CD1c-positive myeloid dendritic cell (primary cell): ENCODE results near the gene TNFRSF4.
A peak's percentile ranks its signal among the peaks of the same experiment; 100 is the strongest.
"Not testable (repeated sequence)": the region's sequence is repeated elsewhere in the genome, so short reads cannot be mapped to it uniquely, and the experiment has no call there.

Experiments
- DNase-seq: peaks from one replicate; pipeline ENCODE4 v3.0.0-alpha.2; 2016; ENCODE audit errors: extremely low spot score

The TNFRSF4 gene

DNA sequence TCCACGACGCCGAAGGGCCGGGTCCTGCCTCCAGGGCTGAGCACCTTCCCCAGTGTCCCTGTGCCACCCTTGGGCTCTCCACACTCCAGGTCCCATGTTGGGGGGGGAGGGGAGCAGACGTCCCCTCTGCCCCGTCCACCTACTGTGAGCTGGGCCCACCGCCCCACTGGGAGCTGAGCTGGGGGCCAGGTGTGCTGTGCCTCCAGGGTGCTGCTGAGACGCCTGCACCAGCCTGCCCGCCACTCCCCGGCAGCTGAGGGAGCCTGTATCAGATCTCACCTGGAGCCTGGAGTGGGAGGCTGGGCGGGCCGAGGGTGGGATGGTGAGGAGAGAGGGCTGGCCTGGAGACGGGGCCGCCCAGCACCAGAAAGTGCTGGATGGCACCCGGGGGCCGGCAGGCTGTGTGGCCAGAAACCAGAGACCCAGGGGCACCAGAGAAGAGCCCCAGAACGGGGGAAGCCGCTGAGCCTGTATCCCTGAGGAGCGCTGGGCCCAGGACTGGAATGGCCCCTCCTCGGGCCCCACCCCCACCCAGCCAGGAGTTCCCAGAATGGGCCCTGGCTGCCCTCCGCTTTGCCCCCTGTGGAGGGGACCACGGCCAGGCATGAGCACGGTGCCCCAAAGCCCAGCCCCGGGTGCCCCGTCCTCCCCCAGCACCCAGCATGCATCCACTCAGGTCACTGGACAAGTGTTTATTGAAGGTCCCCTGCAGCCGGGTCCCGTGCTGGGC is 11.0 kb downstream of the TNFRSF4 start:
- no peak for DNase-seq

GRCh38 chr1:1200876-1201810 is 12.8 kb downstream of the TNFRSF4 start:
- DNase-seq, result peak; percentile 88

- DNase-seq, result no peak
These were observed 13.7 kb downstream of the TNFRSF4 start for GRCh38 chr1:1199961-1200875.

DNA sequence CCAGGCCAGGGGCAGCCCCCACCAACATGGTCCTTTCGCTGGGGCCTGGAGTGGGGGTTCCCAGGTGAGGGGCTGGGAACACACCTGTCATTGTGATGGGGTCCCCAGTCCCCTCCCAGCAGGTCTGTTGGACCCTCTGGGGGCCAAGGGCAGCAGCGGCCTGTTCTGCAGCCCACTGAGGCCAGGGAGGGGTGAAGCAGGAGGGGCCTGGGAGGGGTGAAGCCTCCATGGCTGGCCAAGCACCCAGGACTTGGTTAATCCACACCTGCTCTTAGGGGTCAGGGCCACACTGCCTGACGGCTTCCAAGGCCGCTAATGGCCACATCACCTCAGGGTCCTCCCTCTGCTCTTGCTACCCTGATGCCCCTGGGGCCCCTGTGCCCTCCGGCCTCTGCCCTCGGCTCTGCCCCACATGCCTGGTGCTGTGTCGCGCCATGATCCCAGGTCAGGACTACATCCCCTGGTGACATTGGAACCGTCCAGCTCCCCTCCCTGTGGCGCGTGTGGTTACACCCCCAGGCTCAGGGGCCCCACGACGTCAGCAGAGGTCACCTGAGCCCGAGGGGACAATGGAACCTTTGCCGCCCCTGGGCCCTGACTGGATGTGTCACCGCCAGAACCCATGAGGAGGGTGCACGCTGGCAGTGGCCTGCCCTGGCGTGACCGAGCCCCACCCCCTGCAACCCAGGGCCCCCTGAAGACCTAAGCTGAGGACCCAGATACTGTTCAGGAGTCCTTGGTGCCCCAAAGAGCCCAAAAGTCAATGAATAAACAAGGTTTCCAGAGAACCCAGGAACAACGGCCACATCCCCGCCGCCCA is 14.6 kb downstream of the TNFRSF4 start:
- no peak for DNase-seq

DNA sequence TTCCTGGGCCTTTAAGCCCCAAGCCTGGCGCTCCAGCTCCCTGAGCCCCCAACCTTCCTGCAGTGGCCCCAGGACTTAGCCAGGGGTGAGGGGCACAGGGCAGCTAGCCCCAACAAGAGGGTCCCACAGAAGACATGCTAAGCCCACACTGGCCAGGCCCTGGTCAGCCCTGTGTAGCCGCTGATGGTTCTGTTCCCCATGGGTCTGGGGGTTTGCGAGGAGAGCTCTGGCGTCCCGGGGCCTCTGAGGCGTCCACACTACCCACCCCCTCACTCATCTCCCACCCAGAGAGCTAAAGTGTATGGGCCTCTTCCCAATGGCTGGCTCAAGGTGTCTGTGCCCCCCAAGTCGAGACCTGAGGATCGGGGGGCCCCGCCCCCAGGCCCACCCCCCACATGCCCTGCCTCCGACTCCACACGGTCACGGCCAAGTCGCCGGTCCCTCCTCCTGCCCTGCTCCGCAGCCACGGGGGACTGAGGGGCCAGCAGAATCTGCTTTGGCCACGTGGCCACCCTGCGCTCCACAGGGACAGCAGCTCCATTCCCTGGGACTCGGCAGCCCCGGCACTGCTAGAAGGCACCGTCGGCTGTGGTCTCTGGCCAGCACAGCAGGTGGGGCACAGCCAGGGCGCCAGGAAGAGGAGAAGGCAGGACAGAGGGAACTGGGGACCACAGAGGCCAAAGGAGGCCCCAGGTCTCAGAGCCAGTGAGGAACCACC is 15.4 kb downstream of the TNFRSF4 start:
- DNase-seq, result no peak

GRCh38 chr1:1197551-1198422 is 16.2 kb downstream of the TNFRSF4 start:
- no peak for DNase-seq

DNA sequence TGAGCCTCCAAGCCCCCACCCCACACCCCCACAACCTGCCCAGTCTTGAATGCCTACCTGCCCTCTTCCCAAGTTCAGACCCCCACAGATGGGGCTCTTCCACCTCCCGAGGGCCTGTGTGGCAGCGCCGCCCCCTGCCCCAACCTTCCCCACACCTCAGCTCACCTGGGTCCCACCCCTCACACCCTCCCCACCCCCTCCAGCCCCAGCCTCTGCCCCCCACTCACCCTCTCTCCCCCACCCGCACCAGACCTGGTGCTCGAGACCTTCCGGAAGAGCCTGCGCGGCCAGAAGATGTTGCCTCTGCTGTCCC is 16.8 kb downstream of the TNFRSF4 start:
- DNase-seq, result no peak

- DNase-seq, result no peak
These were observed 17.3 kb downstream of the TNFRSF4 start for GRCh38 chr1:1196431-1197187.

- DNase-seq, result not testable (repeated sequence)
These were observed 18.2 kb downstream of the TNFRSF4 start for GRCh38 chr1:1195726-1196125.

- DNase-seq, result no peak
These were observed 19.2 kb downstream of the TNFRSF4 start for GRCh38 chr1:1194723-1195122.

DNA sequence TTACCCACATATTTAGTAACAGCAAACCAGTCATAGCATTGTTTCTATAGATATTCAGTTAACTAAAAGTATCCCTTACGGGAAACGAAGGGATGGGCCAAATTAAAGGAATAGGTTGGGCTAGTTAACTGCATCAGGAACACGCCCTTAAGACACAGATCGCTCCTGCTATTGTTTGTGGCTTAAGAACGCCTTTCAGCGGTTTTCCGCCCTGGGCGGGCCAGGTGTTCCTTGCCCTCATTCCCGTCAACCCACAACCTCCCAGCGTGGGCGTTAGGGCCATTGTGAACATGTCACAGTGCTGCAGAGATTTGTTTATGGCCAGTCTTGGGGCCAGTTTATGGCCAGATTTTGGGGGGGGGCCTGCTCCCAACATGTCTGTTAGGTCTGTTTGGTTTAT is 22.2 kb downstream of the TNFRSF4 start:
- no peak for DNase-seq

GRCh38 chr1:1189111-1189510 is 24.8 kb downstream of the TNFRSF4 start:
- peak; percentile 70 for DNase-seq

DNA sequence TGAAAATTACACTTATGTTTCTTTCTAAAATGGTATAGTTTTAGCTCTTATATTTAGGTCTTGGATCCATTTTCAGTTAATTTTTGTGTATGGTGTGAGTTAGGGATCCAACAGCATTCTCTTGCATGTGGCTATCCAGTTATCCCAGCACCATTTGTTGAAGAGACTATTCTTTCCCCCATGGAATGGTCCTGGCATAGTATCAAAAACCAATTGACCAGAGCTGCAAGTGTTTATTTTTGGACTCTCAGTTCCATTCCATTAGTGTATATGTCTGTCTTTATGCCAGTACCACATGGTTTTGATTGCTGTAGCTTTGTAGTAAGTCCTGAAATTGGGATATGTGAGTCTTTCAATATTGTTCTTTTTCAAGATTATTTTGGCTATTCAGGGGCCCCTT is 26.0 kb downstream of the TNFRSF4 start:
- no peak for DNase-seq

- DNase-seq, result no peak
These were observed 28.7 kb downstream of the TNFRSF4 start for GRCh38 chr1:1185101-1185765.

DNA sequence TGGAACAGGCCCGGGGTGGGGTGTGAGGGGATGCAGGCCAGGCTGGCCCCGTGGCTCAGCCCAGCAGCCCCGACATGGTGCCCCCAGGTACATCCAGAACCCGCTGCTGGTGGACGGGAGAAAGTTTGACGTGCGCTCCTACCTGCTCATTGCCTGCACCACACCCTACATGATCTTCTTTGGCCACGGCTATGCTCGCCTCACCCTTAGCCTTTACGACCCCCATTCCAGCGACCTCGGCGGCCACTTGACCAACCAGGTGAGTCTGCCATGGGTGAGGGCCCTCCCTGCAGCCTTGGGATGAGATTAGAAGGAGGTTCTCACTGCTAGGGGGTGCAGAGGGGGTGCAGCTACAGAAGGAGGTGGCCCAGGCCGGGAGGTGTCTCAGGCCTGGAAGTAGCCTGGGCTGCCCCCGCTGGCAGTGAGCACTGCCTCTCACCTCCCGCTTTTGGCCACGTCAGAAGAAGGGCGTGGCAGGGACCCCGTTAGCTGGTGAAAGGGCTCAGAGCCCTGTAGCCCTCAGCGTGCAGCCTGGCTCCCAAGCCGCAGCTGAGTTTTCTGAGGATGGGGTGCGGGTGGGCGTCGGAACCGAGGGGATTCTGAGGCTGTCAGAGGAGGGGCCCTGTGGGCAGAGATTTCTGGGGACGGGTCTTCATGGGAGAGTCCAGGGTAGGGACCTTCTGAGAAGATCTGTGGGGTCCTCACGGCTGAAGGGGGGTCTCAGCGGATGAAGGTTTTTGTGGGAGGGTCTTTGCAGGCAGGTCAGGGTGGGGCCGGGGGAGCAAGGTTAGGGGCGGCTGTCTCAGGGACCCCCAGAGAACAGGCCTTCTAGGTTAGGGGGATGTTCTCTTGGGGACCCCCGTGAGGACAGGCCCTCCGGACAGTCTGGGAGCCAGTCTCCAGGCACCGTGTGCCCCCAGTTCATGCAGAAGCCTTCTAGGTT is 29.8 kb downstream of the TNFRSF4 start:
- DNase-seq, result no peak

- no peak for DNase-seq
These were observed 30.7 kb downstream of the TNFRSF4 start for GRCh38 chr1:1183221-1183747.
